GM13977 (cell line): ENCODE measurements around the gene CDH13.

Experiments used
- DNase-seq: peaks from one replicate; pipeline ENCODE4 v3.0.0; 2012; ENCODE audit warnings: low spot score
- in situ Hi-C: fragments of 300-500 bp; cut with MboI; formaldehyde crosslinking; loops from one replicate; pipeline ENCODE4 v1.12.0; 2022; ENCODE audit warnings: low sequenced_read_pairs, low pct_unique_long_range_greater_than_20kb, mixed read lengths, inconsistent platforms; ENCODE audit not compliant: unreplicated experiment
- TF ChIP-seq, protein P1 (sequence below): IDR thresholded peaks from 2 replicates; pipeline ENCODE4 v1.5.1; 2012; ENCODE audit warnings: mild to moderate bottlenecking, control low read depth; ENCODE audit not compliant: insufficient read depth; ENCODE audit errors: extremely low read depth, missing control alignments

Gene CDH13

GRCh38 chr16:82756283-82756599 lies 129.5 kb downstream of the CDH13 start:
- DNase-seq: no peak
- in situ Hi-C loops: no loop called here
- TF ChIP-seq, protein P1, sequence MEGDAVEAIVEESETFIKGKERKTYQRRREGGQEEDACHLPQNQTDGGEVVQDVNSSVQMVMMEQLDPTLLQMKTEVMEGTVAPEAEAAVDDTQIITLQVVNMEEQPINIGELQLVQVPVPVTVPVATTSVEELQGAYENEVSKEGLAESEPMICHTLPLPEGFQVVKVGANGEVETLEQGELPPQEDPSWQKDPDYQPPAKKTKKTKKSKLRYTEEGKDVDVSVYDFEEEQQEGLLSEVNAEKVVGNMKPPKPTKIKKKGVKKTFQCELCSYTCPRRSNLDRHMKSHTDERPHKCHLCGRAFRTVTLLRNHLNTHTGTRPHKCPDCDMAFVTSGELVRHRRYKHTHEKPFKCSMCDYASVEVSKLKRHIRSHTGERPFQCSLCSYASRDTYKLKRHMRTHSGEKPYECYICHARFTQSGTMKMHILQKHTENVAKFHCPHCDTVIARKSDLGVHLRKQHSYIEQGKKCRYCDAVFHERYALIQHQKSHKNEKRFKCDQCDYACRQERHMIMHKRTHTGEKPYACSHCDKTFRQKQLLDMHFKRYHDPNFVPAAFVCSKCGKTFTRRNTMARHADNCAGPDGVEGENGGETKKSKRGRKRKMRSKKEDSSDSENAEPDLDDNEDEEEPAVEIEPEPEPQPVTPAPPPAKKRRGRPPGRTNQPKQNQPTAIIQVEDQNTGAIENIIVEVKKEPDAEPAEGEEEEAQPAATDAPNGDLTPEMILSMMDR: no peak

DNA sequence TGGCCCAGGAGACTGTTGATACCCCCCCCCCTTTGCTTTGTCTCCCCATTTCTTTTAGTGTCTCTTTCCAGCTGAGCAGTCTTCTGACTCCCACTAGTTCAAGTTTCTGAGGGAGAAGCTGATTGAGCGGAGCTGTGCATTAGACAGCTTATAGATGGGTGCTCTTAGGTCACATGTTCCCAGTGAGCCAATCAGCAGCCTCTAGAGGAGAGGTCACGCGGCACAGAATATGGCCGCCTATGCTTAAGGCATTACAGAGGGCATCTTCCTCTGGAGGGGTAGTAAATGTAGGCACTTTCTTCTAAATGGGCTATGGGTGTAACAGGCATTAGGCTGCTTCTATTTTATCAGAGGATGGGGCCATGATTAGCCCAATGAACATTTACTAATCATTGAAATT lies 131.6 kb downstream of the CDH13 start:
- DNase-seq: no peak
- TF ChIP-seq, protein P1: no peak
- in situ Hi-C loops: no loop called here

DNA sequence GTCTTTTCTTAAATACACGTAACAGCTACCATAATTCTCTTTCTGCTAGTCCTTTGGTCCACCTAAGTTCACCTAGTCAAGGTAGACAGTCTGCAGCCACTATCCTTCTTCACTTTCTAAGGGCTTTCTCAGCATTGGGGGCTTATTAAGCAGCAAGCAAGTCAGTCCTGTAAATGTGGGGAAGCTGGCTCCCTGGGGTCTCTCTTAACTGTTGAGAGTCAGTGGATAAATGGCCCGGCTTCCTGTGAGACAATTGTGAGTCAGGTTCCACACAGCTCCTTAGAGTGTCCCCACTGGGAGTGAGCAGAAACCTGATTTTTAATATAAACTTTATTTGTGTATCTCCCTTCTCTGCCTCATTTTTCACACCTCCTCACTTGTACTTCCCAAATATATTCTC lies 132.1 kb downstream of the CDH13 start:
- DNase-seq: no peak
- TF ChIP-seq, protein P1: no peak
- in situ Hi-C loops: no loop called here

DNA sequence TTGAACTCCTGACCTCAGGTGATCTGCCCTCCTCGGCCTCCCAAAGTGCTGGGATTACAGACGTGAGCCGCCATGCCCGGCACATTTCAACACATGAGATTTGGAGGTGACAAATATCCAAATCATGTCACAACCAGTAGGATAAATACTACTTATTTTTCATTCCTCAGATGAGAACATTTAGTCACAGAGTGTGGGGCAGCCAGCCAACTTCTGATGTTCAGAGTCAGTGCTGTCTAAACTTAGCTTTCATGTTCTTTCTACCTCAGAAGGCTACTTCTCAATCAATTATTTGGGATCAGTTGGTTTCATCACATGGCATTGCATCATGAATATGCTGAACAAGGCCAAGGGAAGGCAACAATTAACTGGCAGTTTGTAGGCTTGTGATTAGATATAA lies 134.5 kb downstream of the CDH13 start:
- TF ChIP-seq, protein P1: no peak
- in situ Hi-C loops: no loop called here
- no peak for DNase-seq

- in situ Hi-C loops: no loop called here
- TF ChIP-seq, protein P1: no peak
- DNase-seq: no peak
These were observed 135.1 kb downstream of the CDH13 start for GRCh38 chr16:82761858-82762257.

GRCh38 chr16:82763371-82763770 lies 136.6 kb downstream of the CDH13 start:
- in situ Hi-C loops: no loop called here
- no peak for DNase-seq
- TF ChIP-seq, protein P1: no peak

DNA sequence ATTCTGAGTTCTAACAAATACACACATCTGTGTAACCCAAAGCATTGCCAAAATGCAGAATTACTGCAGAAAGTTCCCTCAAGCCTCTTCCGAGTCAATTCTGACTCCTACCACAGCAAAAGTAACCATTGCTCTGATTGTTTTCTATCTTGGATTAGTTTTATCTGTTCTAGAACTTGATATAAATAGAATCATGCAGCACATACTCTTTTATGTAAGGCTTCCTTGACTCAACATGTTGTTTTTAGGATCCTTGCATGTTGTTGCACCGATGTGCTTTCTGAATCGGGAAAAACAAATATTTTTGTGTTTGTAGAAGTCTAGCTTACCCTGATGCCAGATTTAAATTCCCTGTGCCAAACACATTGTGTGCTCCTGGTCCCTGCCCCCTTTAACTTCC lies 140.4 kb downstream of the CDH13 start:
- DNase-seq: no peak
- TF ChIP-seq, protein P1: no peak
- in situ Hi-C loops: no loop called here
